Panc1 (cell line): Measurements from ENCODE around the gene IL17REL. TPM values are rescaled to one million over a fixed set of nuclear protein-coding genes. Genes with fewer than 3 reads are reported as not detected.

ENCODE experiments used
- ATAC-seq: fragments of 200-7000 bp; cut with Tn5 transposase; 2 replicates; pipeline ENCODE4 v1.9.1; 2020; ENCODE audit warnings: mild to moderate bottlenecking, moderate library complexity
- BruUV-seq: library from RNA; stranded (reverse); fragments of 400-500 nt; replicated peaks from 2 replicates; lab custom pipeline; 2021; lab: Mats Ljungman, UMichigan
- CTCF ChIA-PET: fragments of 300-600 bp; sonication (Branson Sonifier 250); formaldehyde crosslinking; loops from one replicate; lab custom pipeline; 2022; ENCODE audit warnings: antibody characterized with exemption; lab: Charles Lee
- POLR2A ChIA-PET: fragments of 300-600 bp; sonication (Branson Sonifier 250); formaldehyde crosslinking; loops from one replicate; lab custom pipeline; 2022; ENCODE audit warnings: antibody characterized with exemption; lab: Charles Lee
- DNase-seq: peaks from one replicate; pipeline ENCODE4 v3.0.0-alpha.2; 2010; ENCODE audit warnings: low read depth, low spot score
- H3K27ac ChIP-seq: 2 replicates; pipeline ENCODE4 v1.5.1; 2011; ENCODE audit warnings: mild to moderate bottlenecking, low read length, inconsistent platforms
- H3K27me3 ChIP-seq: fragments of 200-500 bp; sonication (Bioruptor generic); 2 replicates; pipeline ENCODE4 v1.6.0; 2014; ENCODE audit warnings: low read length, inconsistent platforms; ENCODE audit not compliant: control insufficient read depth, insufficient read depth
- H3K36me3 ChIP-seq: fragments of 200-500 bp; sonication (Bioruptor generic); 2 replicates; pipeline ENCODE4 v1.5.1; 2014; ENCODE audit warnings: inconsistent platforms, mild to moderate bottlenecking, low read length, moderate library complexity; ENCODE audit not compliant: control insufficient read depth, insufficient read depth
- H3K4me1 ChIP-seq: 2 replicates; pipeline ENCODE4 v1.5.1; 2011; ENCODE audit warnings: inconsistent platforms, mild to moderate bottlenecking, low read length, moderate library complexity; ENCODE audit not compliant: control insufficient read depth, insufficient read depth
- H3K4me3 ChIP-seq, 2 experiments: 2 replicates each; pipeline ENCODE4 v1.5.1; 2011 to 2012; ENCODE audit warnings: low read depth in 2 of 2, low read length in 2 of 2, mild to moderate bottlenecking in 2 of 2, inconsistent platforms in 1 of 2, moderate library complexity in 1 of 2
- H3K9me3 ChIP-seq: fragments of 200-500 bp; sonication (Bioruptor generic); 2 replicates; pipeline ENCODE4 v1.5.1; 2014; ENCODE audit warnings: low read depth, mild to moderate bottlenecking, inconsistent platforms, low read length, moderate library complexity; ENCODE audit not compliant: control insufficient read depth, insufficient read depth
- CTCF ChIP-seq: fragments of 450-650 bp; IDR thresholded peaks from 2 replicates; pipeline ENCODE4 v1.5.1; 2017; ENCODE audit warnings: mild to moderate bottlenecking
- POLR2AphosphoS5 ChIP-seq: IDR thresholded peaks from 2 replicates; pipeline ENCODE4 v1.6.1; 2012; ENCODE audit warnings: mild to moderate bottlenecking, low read depth, low read length, moderate library complexity
- REST ChIP-seq, 2 experiments: IDR thresholded peaks; 2 replicates each; pipeline ENCODE4 v1.6.1; 2011 to 2012; ENCODE audit warnings: low read depth in 2 of 2, control low read depth in 1 of 2, low read length in 1 of 2, mild to moderate bottlenecking in 1 of 2, moderate library complexity in 1 of 2; ENCODE audit not compliant: insufficient read depth in 1 of 2
- SIN3A ChIP-seq: IDR thresholded peaks from 2 replicates; pipeline ENCODE4 v1.6.1; 2012; ENCODE audit warnings: low read depth, mild to moderate bottlenecking, low read length, moderate library complexity, borderline replicate concordance; ENCODE audit not compliant: insufficient read depth
- TCF7L2 ChIP-seq: IDR thresholded peaks from 2 replicates; pipeline ENCODE4 v1.6.1; 2011; ENCODE audit warnings: mild to moderate bottlenecking, low read depth, low read length, inconsistent platforms
- in situ Hi-C: cut with HindIII; loops from 2 replicates; pipeline ENCODE4 v1.10.0; 2016; ENCODE audit warnings: low sequenced_read_pairs, low pct_unique_long_range_greater_than_20kb
- intact Hi-C: fragments of 100-400 bp; cut with micrococcal nuclease; formaldehyde crosslinking; loops from one replicate; pipeline ENCODE4 v1.10.0; 2022; ENCODE audit not compliant: unreplicated experiment
- total RNA-seq: library from RNA; stranded (reverse); gene quantifications from one replicate; pipeline ENCODE4 v1.2.1, GENCODE V29; 2021; ENCODE audit not compliant: unreplicated experiment

The IL17REL gene
- total RNA-seq, 1 experiment from 2014 or later, result 0.82 TPM

GRCh38 chr22:50001388-50002231 is 11.0 kb downstream of the IL17REL start:
- Histone ChIP-seq H3K36me3 (no peaks in the 10 kb centered on the region), H3K4me1 (peaks cover 10% of the 10 kb centered on the region), H3K27ac (no peak overlapping the region), H3K4me3 (no peak overlapping the region), H3K9me3 (no peaks in the 10 kb centered on the region), H3K27me3 (no peaks in the 10 kb centered on the region)
- no peak for DNase-seq
- no peak for TF ChIP-seq CTCF
- TF ChIP-seq POLR2AphosphoS5, result no peak
- TF ChIP-seq SIN3A, result no peak
- no peak for TF ChIP-seq REST (IDR thresholded peaks at IDR 0.05; ENCODE audit: insufficient read depth in 1 of 2, low read depth in 2 of 2, low read length in 1 of 2)
- TF ChIP-seq TCF7L2, result no peak
- ChIA-PET CTCF (no interaction called here), POLR2A (interaction anchor here (0.5 kb wide), 1 partner anchor 134 kb away, joined by 11 read pairs; no protein-coding TSS in a partner anchor)
- intact Hi-C loops, result no loop called here
- ATAC-seq, result no peak
- no TSS peak for BruUV-seq
- in situ Hi-C loops, result no loop called here

- TF ChIP-seq REST (IDR thresholded peaks at IDR 0.05; ENCODE audit: insufficient read depth in 1 of 2, low read depth in 2 of 2, low read length in 1 of 2), result no peak
- TF ChIP-seq CTCF, result no peak
- no peak for TF ChIP-seq SIN3A
- TF ChIP-seq TCF7L2, result no peak
- TF ChIP-seq POLR2AphosphoS5, result no peak
- POLR2A ChIA-PET, result no interaction called here
- H3K4me3 ChIP-seq, result no peak overlapping the region
- BruUV-seq, result no TSS peak
- peaks cover 12% of the 10 kb centered on the region for H3K4me1 ChIP-seq
- intact Hi-C loops, result no loop called here
- no peaks in the 10 kb centered on the region for H3K27me3 ChIP-seq
- no peaks in the 10 kb centered on the region for H3K9me3 ChIP-seq
- H3K36me3 ChIP-seq, result no peaks in the 10 kb centered on the region
- H3K27ac ChIP-seq, result no peak overlapping the region
- no peak for ATAC-seq
- CTCF ChIA-PET, result no interaction called here
- no peak for DNase-seq
- in situ Hi-C loops, result no loop called here
These were observed 11.8 kb downstream of the IL17REL start for GRCh38 chr22:50000587-50001387.
